Measurements from ENCODE around the gene IGFL2.
A peak's percentile ranks its signal among the peaks of the same experiment; 100 is the strongest.
"Not testable (repeated sequence)": the region's sequence is repeated elsewhere in the genome, so short reads cannot be mapped to it uniquely, and the experiment has no call there.

DNA sequence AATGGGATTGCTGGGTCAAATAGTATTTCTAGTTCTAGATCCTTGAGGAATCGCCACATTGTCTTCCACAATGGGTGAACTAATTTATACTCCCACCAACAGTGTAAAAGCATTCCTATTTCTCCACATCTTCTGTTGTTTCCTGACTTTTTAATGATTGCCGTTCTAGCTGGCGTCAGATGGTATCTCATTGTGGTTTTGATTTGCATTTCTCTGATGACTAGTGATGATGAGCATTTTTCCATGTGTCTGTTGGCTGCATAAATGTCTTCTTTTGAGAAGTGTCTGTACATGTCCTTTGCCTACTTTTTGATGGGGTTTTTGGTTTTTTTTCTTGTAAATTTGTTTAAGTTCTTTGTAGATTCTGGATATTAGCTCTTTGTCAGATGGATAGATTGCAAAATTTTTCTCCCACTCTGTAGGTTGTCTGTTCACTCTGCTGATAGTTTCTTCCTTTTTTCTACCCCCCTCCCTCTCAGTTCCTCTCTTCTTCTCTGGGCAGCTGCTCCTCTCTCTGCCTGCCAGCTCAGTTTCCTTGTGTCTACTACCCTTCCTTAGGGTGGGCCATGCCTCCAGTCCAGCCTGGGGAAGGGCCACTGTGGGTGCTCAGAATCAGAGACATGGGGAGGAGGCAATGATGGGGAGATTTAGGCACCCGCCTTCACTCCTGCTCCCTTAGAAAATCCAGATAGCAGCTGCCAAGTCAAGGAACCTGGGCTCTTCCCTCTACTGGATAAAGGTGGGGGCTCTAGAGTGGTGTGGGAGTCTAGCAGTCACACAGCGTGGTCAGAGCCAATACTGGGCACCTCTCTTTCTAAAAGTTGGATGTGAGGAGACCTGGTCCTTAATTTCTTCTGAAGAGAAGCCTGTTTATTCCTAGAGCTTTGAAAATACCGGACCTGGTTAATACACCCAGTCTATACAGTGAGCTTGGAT, 37.0 kb downstream of the IGFL2 start:
- peak; percentile 79 for TF ChIP-seq SPI1 (IDR thresholded peaks at IDR 0.05; ENCODE audit: low read depth, low read length)
- TF ChIP-seq POLR2A (IDR thresholded peaks at IDR 0.05; ENCODE audit: low read depth, low read length); TAF1 (IDR thresholded peaks at IDR 0.05; ENCODE audit: low read depth, low read length); PAX5 (IDR thresholded peaks at IDR 0.05; ENCODE audit: insufficient read depth, low read length, severe bottlenecking); POLR2AphosphoS5 (IDR thresholded peaks at IDR 0.05; ENCODE audit: low read depth, low read length): not testable (repeated sequence)

Data from GM12891 (cell line).